Esophagus muscularis mucosa (tissue), 3 donors: ENCODE measurements around the gene TMEM235.

ENCODE experiments used
- CTCF ChIP-seq, 3 experiments: fragments of 200-600 bp in 2 of 3; fragments of 450-650 bp in 1 of 3; sonication (generic) in 2 of 3; IDR thresholded peaks; one replicate each; pipeline ENCODE4 v1.5.1; 2017 to 2019; ENCODE audit warnings: antibody characterized with exemption in 3 of 3, mild to moderate bottlenecking in 2 of 3, moderate library complexity in 1 of 3
- EP300 ChIP-seq: sonication (generic); formaldehyde crosslinking; IDR thresholded peaks from one replicate; pipeline ENCODE4 v1.6.1; 2017; ENCODE audit warnings: antibody characterized with exemption

- TF ChIP-seq CTCF (IDR thresholded peaks at IDR 0.05): no peak
- no peak for TF ChIP-seq EP300
These were observed 11.9 kb upstream of the TMEM235 start for GRCh38 chr17:78219396-78220150.
